D721Med (cell line): ENCODE data around the gene CAVIN1.
"Not testable (repeated sequence)": the region's sequence is repeated elsewhere in the genome, so short reads cannot be mapped to it uniquely, and the experiment has no call there.

Source experiments
- DNase-seq: peaks from one replicate; pipeline ENCODE4 v3.0.0; 2011; ENCODE audit warnings: low spot score; ENCODE audit not compliant: insufficient read length
- FAIRE-seq: peaks from 2 replicates; lab custom pipeline; 2011; peaks lifted over from hg19 to GRCh38; lab: Jason Lieb, UNC
- CTCF ChIP-seq: IDR thresholded peaks from 2 replicates; pipeline ENCODE4 v1.5.1; 2012; ENCODE audit warnings: mild to moderate bottlenecking, control low read depth; ENCODE audit not compliant: insufficient read depth; ENCODE audit errors: missing control alignments

Gene CAVIN1

GRCh38 chr17:42363231-42363630 lies 59.8 kb downstream of the CAVIN1 start:
- DNase-seq: no peak
- FAIRE-seq: no peak
- no peak for TF ChIP-seq CTCF

GRCh38 chr17:42362245-42362961 lies 60.7 kb downstream of the CAVIN1 start:
- FAIRE-seq: no peak
- DNase-seq: no peak
- TF ChIP-seq CTCF: no peak

- no peak for TF ChIP-seq CTCF
- FAIRE-seq: no peak
- DNase-seq: no peak
Observed at GRCh38 chr17:42361781-42362186, 61.3 kb downstream of the CAVIN1 start.

- DNase-seq, FAIRE-seq: not testable (repeated sequence)
Observed at GRCh38 chr17:42360388-42360787, 62.7 kb downstream of the CAVIN1 start.

- DNase-seq (peak; percentile 32), FAIRE-seq (peak; percentile 84)
- no peak for TF ChIP-seq CTCF
Observed at GRCh38 chr17:42359133-42359532, 63.9 kb downstream of the CAVIN1 start.

- no peak for FAIRE-seq
- no peak for TF ChIP-seq CTCF
- DNase-seq: no peak
Observed at GRCh38 chr17:42358434-42358833, 64.6 kb downstream of the CAVIN1 start.

- no peak for FAIRE-seq
- TF ChIP-seq CTCF: no peak
- no peak for DNase-seq
Observed at GRCh38 chr17:42354956-42355843, 67.9 kb downstream of the CAVIN1 start.
